Endothelial cell of hepatic sinusoid (primary cell): ENCODE measurements around the gene RNF157.

Experiments used
- in situ Hi-C: cut with HindIII; loops from 2 replicates; pipeline ENCODE4 v1.10.0; 2017; ENCODE audit warnings: low sequenced_read_pairs

RNF157 gene

DNA sequence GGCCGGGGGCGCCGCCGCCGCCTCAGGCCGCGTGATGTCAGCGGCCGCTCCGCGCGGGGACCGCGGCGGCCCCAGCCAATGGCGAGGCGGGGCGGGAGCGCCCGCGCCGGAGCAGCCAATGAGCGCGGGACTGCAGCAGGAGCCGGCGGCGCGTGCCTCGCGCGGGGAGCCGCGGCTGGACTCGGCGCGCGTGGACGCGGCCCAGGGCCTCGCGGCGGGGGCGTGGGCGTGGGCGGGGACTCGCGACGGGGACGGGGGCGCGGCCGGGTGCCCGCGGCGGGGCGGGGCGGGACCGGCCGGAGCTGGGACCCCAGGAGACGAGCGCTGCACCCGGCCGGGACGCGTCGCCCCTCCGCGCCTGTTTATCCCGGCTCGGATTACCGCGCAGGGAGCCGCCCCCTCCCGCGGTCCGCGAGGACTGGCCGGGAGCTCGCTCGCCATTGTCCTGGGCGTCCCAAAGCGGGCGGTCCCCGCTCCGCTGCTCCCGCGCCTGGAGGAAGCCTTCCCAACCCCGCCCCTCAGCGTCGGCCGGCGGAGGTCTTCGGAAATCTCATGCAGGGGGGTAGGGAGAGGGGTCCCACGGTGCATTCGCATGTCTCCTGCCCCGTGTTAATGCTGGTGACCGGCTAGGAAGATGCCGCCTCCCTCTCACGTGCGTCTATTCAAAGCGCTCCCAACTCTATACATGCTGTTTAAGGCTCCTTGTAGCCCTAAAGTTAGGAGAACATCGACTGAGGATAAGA is at the start of gene RNF157:
Gene RNF157 (minus strand): TSS at position 33 of the 743 bp plus-strand sequence. CDS start 253 bp downstream, outside the sequence.
- in situ Hi-C loops = no loop called here

- in situ Hi-C loops = no loop called here
Measured at GRCh38 chr17:76281573-76282371, 41.5 kb upstream of the RNF157 start.

DNA sequence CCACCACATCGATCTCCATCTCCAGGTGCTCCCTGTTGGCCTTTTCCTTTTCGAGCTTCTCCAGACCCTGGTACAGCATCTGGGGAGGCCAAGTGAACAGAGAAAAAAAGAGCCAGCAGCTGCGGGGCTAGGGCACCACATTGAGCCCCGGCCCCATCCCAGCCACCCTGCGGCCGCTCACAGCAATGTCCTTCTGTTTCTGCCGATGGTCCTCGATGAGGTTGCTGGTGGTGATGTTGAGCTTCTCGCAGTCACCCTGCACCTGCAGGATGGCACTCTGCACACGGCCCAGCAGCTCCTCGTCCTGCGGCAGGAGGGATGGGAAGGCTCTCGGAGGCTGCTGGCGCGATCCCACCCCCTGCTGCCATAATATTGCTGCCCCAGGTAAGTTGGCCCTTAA is 40.4 kb upstream of the RNF157 start:
- in situ Hi-C loops = no loop called here

DNA sequence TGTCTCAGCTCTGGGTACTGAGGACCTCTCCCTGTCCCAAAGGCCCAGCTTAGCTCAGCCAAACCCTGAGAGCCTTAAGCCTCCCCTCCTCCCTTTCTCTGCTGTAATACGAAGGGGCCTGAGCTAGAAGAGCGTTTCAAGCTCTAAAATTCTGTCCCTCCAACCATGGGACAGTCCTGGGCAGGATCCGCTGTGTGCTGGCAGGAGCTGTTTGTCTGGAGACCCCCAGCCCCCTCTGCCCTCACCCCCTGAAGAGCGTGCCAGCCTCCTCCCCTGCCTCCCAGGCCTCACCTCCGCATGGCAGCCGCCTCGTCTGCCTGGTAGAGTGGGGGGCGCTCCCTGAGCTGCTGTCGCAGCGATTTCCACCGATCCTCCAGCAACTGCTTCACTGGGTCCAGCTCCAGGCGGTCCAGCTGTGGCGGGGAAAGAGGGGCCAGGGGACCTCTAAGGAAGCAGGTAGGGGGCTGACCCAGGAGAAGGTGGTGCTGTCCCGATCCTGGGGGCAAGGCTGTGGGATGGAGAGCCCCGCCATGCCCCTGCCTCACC is 39.5 kb upstream of the RNF157 start:
- in situ Hi-C loops = no loop called here

GRCh38 chr17:76278952-76279741 is 38.9 kb upstream of the RNF157 start:
- in situ Hi-C loops = no loop called here

DNA sequence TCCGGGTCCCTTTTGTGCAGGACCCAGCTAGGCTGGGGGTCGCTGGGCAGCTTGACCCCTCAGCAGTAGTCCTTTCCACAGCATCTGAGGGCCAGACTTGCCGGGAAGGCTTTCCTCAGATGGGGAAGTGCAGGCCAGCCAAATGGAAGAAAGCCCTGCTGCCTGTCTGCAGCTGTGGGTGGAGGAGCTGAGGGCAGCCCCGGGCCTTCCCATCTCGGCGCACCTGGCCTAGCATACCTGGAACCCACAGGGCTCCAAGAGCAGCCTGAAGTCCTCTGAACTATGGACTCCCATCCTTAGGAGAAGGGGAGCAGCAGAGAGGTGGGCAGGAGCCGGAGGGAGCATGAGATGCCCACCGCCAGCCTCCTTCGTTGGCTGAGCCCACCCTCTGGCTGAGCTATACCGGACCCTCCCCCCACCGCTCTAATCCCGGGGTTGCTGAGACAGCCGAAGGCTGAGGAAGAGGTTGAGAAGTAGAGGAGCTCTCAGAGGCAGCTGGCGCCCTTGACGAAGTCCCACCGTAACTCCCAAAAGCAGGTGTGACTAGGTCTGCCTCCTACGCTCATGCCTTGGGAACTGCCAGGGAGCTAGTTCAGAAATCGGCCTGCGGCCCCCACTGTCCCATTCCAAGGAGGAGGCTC is 38.1 kb upstream of the RNF157 start:
- in situ Hi-C loops = no loop called here

- in situ Hi-C loops = no loop called here
Measured at GRCh38 chr17:76277300-76278267, 37.3 kb upstream of the RNF157 start.

DNA sequence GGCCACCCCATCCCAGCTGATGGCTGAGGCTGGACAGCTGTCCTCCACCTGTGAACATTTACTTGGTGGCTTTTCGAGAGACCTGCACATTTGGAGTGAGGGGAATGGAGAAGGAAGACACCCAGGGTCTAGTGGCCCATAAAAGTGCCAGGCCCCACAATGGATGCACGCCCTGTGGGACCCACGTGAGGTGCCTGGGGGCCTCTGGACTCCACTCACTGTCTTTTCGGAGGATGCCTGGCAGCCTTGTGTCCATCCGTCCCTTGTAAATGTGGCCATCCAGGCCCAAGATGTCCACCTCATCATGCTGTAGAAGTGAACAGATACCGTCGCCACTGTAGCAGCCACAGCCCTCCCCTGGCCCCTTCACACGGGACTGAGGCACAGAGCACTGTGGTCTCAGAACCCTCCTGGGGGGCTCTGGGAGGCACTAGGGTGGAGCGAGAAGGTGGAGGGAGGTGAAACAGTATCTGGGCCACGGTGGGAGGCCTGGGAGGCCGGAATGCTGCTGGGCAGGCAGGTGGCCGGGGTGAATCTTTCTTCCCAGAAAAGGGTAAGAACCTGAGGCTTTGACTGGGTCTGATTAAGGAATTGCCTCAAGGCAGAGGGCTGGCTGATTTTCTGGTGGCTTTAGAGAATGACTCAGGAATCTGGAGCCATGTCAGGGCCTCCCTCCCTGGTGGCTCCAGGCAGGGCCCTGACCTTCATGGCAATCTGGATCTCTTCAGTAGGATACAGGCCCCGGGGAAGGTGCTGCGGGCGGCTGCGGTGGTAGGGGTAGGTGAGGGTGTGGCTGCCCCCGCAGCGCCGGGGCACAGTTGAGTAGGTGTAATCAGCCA is 36.4 kb upstream of the RNF157 start:
- in situ Hi-C loops = no loop called here

- in situ Hi-C loops = no loop called here
Measured at GRCh38 chr17:76276069-76276431, 35.8 kb upstream of the RNF157 start.

GRCh38 chr17:76275382-76276068 is 35.2 kb upstream of the RNF157 start:
- in situ Hi-C loops = no loop called here

- in situ Hi-C loops = loop anchor here (25.0 kb wide), 1 partner anchor 362 kb away; the partner anchor contains the start of gene MRPL38
Measured at GRCh38 chr17:76274112-76274956, 34.0 kb upstream of the RNF157 start.

GRCh38 chr17:76273445-76274111 is 33.3 kb upstream of the RNF157 start:
- in situ Hi-C loops = loop anchor here (25.0 kb wide), 1 partner anchor 361 kb away; the partner anchor contains the start of gene MRPL38

GRCh38 chr17:76272541-76273444 is 32.5 kb upstream of the RNF157 start:
- in situ Hi-C loops = loop anchor here (25.0 kb wide), 1 partner anchor 360 kb away; the partner anchor contains the start of gene MRPL38

GRCh38 chr17:76271669-76272540 is 31.6 kb upstream of the RNF157 start:
- in situ Hi-C loops = loop anchor here (25.0 kb wide), 1 partner anchor 360 kb away; the partner anchor contains the start of gene MRPL38
